GM12878 (cell line): Measurements from ENCODE around the gene HNRNPLL. TPM values are rescaled to one million over a fixed set of nuclear protein-coding genes. Genes with fewer than 3 reads are reported as not detected.

Source experiments
- ATAC-seq: fragments of 200-7000 bp; cut with Tn5 transposase; 3 replicates; pipeline ENCODE4 v1.9.1; 2020; ENCODE audit warnings: mild to moderate bottlenecking, moderate library complexity
- BruUV-seq: library from RNA; stranded (reverse); fragments of 400-500 nt; replicated peaks from 2 replicates; lab custom pipeline; 2021; lab: Mats Ljungman, UMichigan
- CTCF ChIA-PET: fragments of 300-600 bp; sonication (Branson Sonifier 250); formaldehyde crosslinking; extraction: SDS; loops from one replicate; lab custom pipeline; 2021; ENCODE audit warnings: inconsistent platforms; lab: Yijun Ruan, JAX
- POLR2A ChIA-PET: fragments of 350-600 bp; formaldehyde crosslinking; extraction: SDS; loops from one replicate; lab custom pipeline; 2021; ENCODE audit warnings: inconsistent platforms; lab: Charles Lee
- RAD21 ChIA-PET: fragments of 300-600 bp; sonication (Branson Sonifier 250); formaldehyde crosslinking; loops from one replicate; lab custom pipeline; 2023; ENCODE audit warnings: antibody characterized with exemption; ENCODE audit not compliant: unreplicated experiment; lab: Charles Lee
- SMC1A ChIA-PET: fragments of 300-600 bp; sonication (Branson Sonifier 250); formaldehyde crosslinking; loops from one replicate; lab custom pipeline; 2023; ENCODE audit not compliant: unreplicated experiment, uncharacterized antibody; lab: Charles Lee
- DNase-seq: peaks from one replicate; pipeline ENCODE4 v3.0.0-alpha.2; 2011; ENCODE audit warnings: low read depth, low spot score
- FAIRE-seq: peaks from 3 replicates; lab custom pipeline; 2011; peaks lifted over from hg19 to GRCh38; lab: Jason Lieb, UNC
- H2AFZ ChIP-seq: 2 replicates; pipeline ENCODE4 v1.6.0; 2011; ENCODE audit warnings: low read depth, low read length, control low read depth; ENCODE audit not compliant: control insufficient read depth
- H3K27ac ChIP-seq: 2 replicates; pipeline ENCODE4 v1.5.1; 2011; ENCODE audit warnings: control low read depth; ENCODE audit not compliant: control insufficient read depth, insufficient read depth
- H3K27me3 ChIP-seq, 2 experiments: replicated peaks in 1 of 2; 2 replicates each; pipeline versions ENCODE4 v1.6.0 to v1.6.1; 2011; ENCODE audit warnings: low read length in 1 of 2; ENCODE audit not compliant: control insufficient read depth in 2 of 2, insufficient read depth in 2 of 2
- H3K36me3 ChIP-seq, 2 experiments: 2 replicates each; pipeline ENCODE4 v1.5.1; 2011; ENCODE audit warnings: low read length in 1 of 2; ENCODE audit not compliant: control insufficient read depth in 2 of 2, insufficient read depth in 2 of 2
- H3K4me1 ChIP-seq: 2 replicates; pipeline ENCODE4 v1.6.1; 2011; ENCODE audit warnings: mild to moderate bottlenecking, low read length, moderate library complexity, mixed read lengths; ENCODE audit not compliant: control insufficient read depth, insufficient read depth
- H3K4me2 ChIP-seq: 2 replicates; pipeline ENCODE4 v1.6.0; 2011; ENCODE audit warnings: control low read depth; ENCODE audit not compliant: control insufficient read depth, insufficient read depth
- H3K4me3 ChIP-seq: fragments of 200-600 bp; sonication (generic); 2 replicates; pipeline ENCODE4 v1.5.1; 2016
- H3K79me2 ChIP-seq: 2 replicates; pipeline ENCODE4 v1.6.0; 2011; ENCODE audit warnings: low read length; ENCODE audit not compliant: control insufficient read depth, insufficient read depth
- H3K9ac ChIP-seq: 2 replicates; pipeline ENCODE4 v1.8.0; 2011; ENCODE audit warnings: low read length, control low read depth, mixed read lengths; ENCODE audit not compliant: control insufficient read depth, insufficient read depth
- H3K9me3 ChIP-seq: replicated peaks from 3 replicates; pipeline ENCODE4 v1.5.1; 2011; ENCODE audit warnings: mild to moderate bottlenecking, low read length; ENCODE audit not compliant: control insufficient read depth, insufficient read depth
- H4K20me1 ChIP-seq: 2 replicates; pipeline ENCODE4 v1.6.0; 2011; ENCODE audit not compliant: control insufficient read depth, insufficient read depth
- CREB1 ChIP-seq: IDR thresholded peaks from 2 replicates; pipeline ENCODE4 v1.6.1; 2012; ENCODE audit warnings: low read depth, mild to moderate bottlenecking, inconsistent platforms
- EED ChIP-seq: sonication (generic); IDR thresholded peaks from 2 replicates; pipeline ENCODE4 v1.6.1; 2016; ENCODE audit warnings: antibody characterized with exemption, low read depth
- FOS ChIP-seq: IDR thresholded peaks from 3 replicates; pipeline ENCODE4 v1.6.1; 2011; ENCODE audit warnings: borderline replicate concordance; ENCODE audit not compliant: insufficient read length; ENCODE audit errors: extremely low read depth
- HCFC1 ChIP-seq: fragments of 150-350 bp; IDR thresholded peaks from 2 replicates; pipeline ENCODE4 v1.6.1; 2014; ENCODE audit warnings: low read length
- HDAC6 ChIP-seq: fragments of 200-600 bp; sonication (generic); IDR thresholded peaks from one replicate; pipeline ENCODE4 v1.8.0; 2017; ENCODE audit warnings: antibody characterized with exemption; ENCODE audit not compliant: unreplicated experiment
- MEF2B ChIP-seq: fragments of 450-650 bp; IDR thresholded peaks from 2 replicates; pipeline ENCODE4 v1.6.1; 2018; ENCODE audit warnings: mild to moderate bottlenecking, moderate library complexity; ENCODE audit not compliant: partially characterized antibody, poor library complexity, severe bottlenecking
- MTA3 ChIP-seq: IDR thresholded peaks from 2 replicates; pipeline ENCODE4 v1.6.1; 2012; ENCODE audit warnings: low read length, inconsistent platforms, borderline replicate concordance
- SMAD5 ChIP-seq: IDR thresholded peaks from 2 replicates; pipeline ENCODE4 v1.6.1; 2016; ENCODE audit warnings: antibody characterized with exemption, low read depth
- SUPT20H ChIP-seq: IDR thresholded peaks from 2 replicates; pipeline ENCODE4 v1.6.1; 2011; ENCODE audit warnings: low read depth, mild to moderate bottlenecking, low read length, moderate library complexity, borderline replicate concordance; ENCODE audit not compliant: control insufficient read depth
- ZNF217 ChIP-seq: fragments of 450-650 bp; IDR thresholded peaks from 2 replicates; pipeline ENCODE4 v1.6.1; 2017; ENCODE audit warnings: antibody characterized with exemption, mild to moderate bottlenecking
- WGBS: methylation state at CpG from one replicate; pipeline ENCODE4 v1.1.6; 2016; ENCODE audit warnings: low lambda C conversion rate; ENCODE audit not compliant: insufficient replicate concordance, insufficient coverage; ENCODE audit errors: missing lambda C conversion rate; 5-methylcytosine and 5-hydroxymethylcytosine counted together
- in situ Hi-C: fragments of 300-500 bp; cut with MboI; formaldehyde crosslinking; loops from 9 replicates; pipeline ENCODE4 v1.14.3; 2018; ENCODE audit warnings: mixed read lengths
- intact Hi-C: fragments of 100-400 bp; cut with micrococcal nuclease; formaldehyde crosslinking; loops from one replicate; pipeline ENCODE4 v1.14.2; 2022; ENCODE audit not compliant: unreplicated experiment
- polyA plus RNA-seq, 11 experiments: library from polyadenylated mRNA; depleted of rRNA in 4 of 11; unstranded in 6 of 11; stranded (reverse) in 5 of 11; fragments of >200 nt; fragmentation: Nextera tagmentation in 4 of 11; fragmentation: Illumina TruSeq in 1 of 11; extraction: Ambion mirVana in 4 of 11; extraction: Trizol in 1 of 11; gene quantifications; 1 replicate in 1 of 11; 2 replicates in 10 of 11; pipeline versions ENCODE4 v1.2.1 to v1.2.3, GENCODE V29; 2011 to 2016; ENCODE audit warnings: inconsistent platforms in 2 of 11, missing spikeins in 2 of 11, low read depth in 1 of 11
- total RNA-seq, 4 experiments: library from RNA; depleted of rRNA in 3 of 4; stranded (reverse); fragments of >200 nt in 3 of 4; fragmentation: Illumina TruSeq in 1 of 4; extraction: Trizol in 1 of 4; gene quantifications; 2 replicates each; pipeline versions ENCODE4 v1.2.1 to v1.2.3, GENCODE V29; 2013 to 2021
- TF ChIP-seq, protein P1 (sequence below): fragments of 450-650 bp; IDR thresholded peaks from 2 replicates; pipeline ENCODE4 v1.6.1; 2017; ENCODE audit warnings: mild to moderate bottlenecking, low read depth, inconsistent platforms; ENCODE audit not compliant: poor library complexity, severe bottlenecking
- TF ChIP-seq, protein P2 (sequence below): fragments of 450-650 bp; formaldehyde crosslinking; IDR thresholded peaks from 2 replicates; pipeline ENCODE4 v1.4.0; 2022; ENCODE audit warnings: mild to moderate bottlenecking, moderate library complexity

HNRNPLL gene
- total and polyA plus RNA-seq, 10 of the 15 experiments (the other 5 are each of a cell fraction or from before 2014, with no cell fraction given), result 0.98 to 27.1 (median 2.9) TPM

DNA sequence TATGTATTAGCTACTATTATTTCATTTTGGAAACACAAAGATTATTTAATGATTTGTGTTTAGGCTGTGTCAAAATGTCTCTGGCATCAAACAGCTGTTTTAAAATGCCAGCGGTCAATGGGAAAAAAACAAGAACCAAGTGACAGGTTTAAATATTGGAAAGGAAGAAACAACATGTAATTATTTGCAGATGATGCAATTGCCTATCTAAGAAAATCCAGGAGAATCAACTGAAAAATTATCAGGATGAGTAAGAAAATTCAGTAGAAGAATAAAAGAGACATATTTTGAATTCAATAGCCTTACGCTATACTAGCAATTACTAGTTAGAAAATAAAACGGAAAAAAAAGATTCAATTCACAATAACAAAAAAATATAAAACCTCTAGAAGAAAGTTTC, 51.6 kb downstream of the HNRNPLL start:
- Histone ChIP-seq H3K4me2 (no peak overlapping the region), H2AFZ (no peak overlapping the region), H3K9me3 (no peaks in the 10 kb centered on the region), H3K4me1 (no peaks in the 10 kb centered on the region), H3K36me3 (no peaks in the 10 kb centered on the region), H3K27ac (no peak overlapping the region), H4K20me1 (no peaks in the 10 kb centered on the region), H3K4me3 (no peak overlapping the region), H3K79me2 (no peaks in the 10 kb centered on the region), H3K9ac (no peak overlapping the region), H3K27me3 (no peaks in the 10 kb centered on the region; a peak in 2 of 4 replicates)
- in situ Hi-C loops, result no loop called here
- FAIRE-seq, result no peak
- no TSS peak for BruUV-seq
- no peak for TF ChIP-seq SUPT20H
- ChIA-PET RAD21 (no interaction called here), POLR2A (interaction anchor here (0.6 kb wide), 1 partner anchor 93 kb away, joined by 4 read pairs; no protein-coding TSS in a partner anchor), CTCF (interaction anchor here (0.6 to 1.4 kb wide), 2 partner anchors 18 to 30 kb away, joined by 3 read pairs; no protein-coding TSS in a partner anchor), SMC1A (interaction anchor here (1.0 kb wide), 1 partner anchor 14 kb away, joined by 4 read pairs; no protein-coding TSS in a partner anchor)
- 76% methylated on average over 3 of the region's 3 CpGs for WGBS
- no peak for ATAC-seq
- intact Hi-C loops, result no loop called here
- no peak for DNase-seq

DNA sequence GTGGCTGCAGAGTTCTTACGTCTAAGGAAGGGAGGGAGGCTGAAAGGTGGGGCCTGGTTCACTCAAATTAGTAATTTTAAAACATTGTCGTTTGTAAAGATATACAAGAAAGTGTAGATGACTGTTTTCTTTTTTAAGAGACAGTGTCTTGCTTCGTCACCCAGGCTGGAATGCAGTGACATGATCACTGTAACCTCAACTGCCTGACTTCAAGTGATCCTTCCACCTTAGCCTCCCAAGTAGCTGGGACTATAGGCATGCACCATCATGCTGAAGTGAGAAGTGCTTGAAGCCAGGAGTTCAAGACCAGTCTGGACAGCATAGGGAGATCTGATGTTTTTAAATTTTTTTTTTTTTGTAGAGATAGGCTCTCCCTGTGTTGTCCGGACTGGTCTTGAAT, 52.9 kb downstream of the HNRNPLL start:
- no peaks in the 10 kb centered on the region for H4K20me1 ChIP-seq
- WGBS, result 47% methylated on average over 4 of the region's 4 CpGs
- H3K79me2 ChIP-seq, result no peaks in the 10 kb centered on the region
- H3K36me3 ChIP-seq, result no peaks in the 10 kb centered on the region
- no peak overlapping the region for H2AFZ ChIP-seq
- H3K27ac ChIP-seq, result no peak overlapping the region
- H3K9ac ChIP-seq, result no peak overlapping the region
- POLR2A ChIA-PET, result no interaction called here
- CTCF ChIA-PET, result interaction anchor here (0.7 to 1.3 kb wide), 3 partner anchors 9 to 398 kb away, joined by 3 to 5 read pairs (median 4); no protein-coding TSS in a partner anchor
- RAD21 ChIA-PET, result interaction anchor here (1.0 kb wide), 1 partner anchor 32 kb away, joined by 3 read pairs; no protein-coding TSS in a partner anchor
- H3K9me3 ChIP-seq, result no peaks in the 10 kb centered on the region
- FAIRE-seq (no peak), DNase-seq (no peak), ATAC-seq (no peak)
- no peak overlapping the region for H3K4me2 ChIP-seq
- SMC1A ChIA-PET, result interaction anchor here (0.8 kb wide), 1 partner anchor 9 kb away, joined by 3 read pairs; no protein-coding TSS in a partner anchor
- BruUV-seq, result no TSS peak
- no peaks in the 10 kb centered on the region for H3K4me1 ChIP-seq
- in situ Hi-C loops (no loop called here), intact Hi-C loops (no loop called here)
- no peak overlapping the region for H3K4me3 ChIP-seq
- no peaks in the 10 kb centered on the region; a peak in 2 of 4 replicates for H3K27me3 ChIP-seq
- TF ChIP-seq HCFC1, result no peak
- TF ChIP-seq ZNF217, result no peak
- TF ChIP-seq MTA3, result no peak
- no peak for TF ChIP-seq FOS
- TF ChIP-seq HDAC6, result no peak
- TF ChIP-seq, protein P1, sequence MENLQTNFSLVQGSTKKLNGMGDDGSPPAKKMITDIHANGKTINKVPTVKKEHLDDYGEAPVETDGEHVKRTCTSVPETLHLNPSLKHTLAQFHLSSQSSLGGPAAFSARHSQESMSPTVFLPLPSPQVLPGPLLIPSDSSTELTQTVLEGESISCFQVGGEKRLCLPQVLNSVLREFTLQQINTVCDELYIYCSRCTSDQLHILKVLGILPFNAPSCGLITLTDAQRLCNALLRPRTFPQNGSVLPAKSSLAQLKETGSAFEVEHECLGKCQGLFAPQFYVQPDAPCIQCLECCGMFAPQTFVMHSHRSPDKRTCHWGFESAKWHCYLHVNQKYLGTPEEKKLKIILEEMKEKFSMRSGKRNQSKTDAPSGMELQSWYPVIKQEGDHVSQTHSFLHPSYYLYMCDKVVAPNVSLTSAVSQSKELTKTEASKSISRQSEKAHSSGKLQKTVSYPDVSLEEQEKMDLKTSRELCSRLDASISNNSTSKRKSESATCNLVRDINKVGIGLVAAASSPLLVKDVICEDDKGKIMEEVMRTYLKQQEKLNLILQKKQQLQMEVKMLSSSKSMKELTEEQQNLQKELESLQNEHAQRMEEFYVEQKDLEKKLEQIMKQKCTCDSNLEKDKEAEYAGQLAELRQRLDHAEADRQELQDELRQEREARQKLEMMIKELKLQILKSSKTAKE, result no peak
- TF ChIP-seq MEF2B, result no peak
- no peak for TF ChIP-seq EED
- TF ChIP-seq SMAD5, result no peak
- TF ChIP-seq, protein P2, sequence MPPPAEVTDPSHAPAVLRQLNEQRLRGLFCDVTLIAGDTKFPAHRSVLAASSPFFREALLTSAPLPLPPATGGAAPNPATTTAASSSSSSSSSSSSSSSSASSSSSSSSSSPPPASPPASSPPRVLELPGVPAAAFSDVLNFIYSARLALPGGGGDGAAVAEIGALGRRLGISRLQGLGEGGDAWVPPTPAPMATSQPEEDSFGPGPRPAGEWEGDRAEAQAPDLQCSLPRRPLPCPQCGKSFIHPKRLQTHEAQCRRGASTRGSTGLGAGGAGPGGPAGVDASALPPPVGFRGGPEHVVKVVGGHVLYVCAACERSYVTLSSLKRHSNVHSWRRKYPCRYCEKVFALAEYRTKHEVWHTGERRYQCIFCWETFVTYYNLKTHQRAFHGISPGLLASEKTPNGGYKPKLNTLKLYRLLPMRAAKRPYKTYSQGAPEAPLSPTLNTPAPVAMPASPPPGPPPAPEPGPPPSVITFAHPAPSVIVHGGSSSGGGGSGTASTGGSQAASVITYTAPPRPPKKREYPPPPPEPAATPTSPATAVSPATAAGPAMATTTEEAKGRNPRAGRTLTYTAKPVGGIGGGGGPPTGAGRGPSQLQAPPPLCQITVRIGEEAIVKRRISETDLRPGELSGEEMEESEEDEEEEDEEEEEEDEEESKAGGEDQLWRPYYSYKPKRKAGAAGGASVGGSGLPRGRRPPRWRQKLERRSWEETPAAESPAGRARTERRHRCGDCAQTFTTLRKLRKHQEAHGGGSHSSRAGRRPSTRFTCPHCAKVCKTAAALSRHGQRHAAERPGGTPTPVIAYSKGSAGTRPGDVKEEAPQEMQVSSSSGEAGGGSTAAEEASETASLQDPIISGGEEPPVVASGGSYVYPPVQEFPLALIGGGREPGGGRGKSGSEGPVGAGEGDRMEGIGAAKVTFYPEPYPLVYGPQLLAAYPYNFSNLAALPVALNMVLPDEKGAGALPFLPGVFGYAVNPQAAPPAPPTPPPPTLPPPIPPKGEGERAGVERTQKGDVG (CRISPR knock-in tag), result no peak
- TF ChIP-seq CREB1, result no peak
